IgD-negative memory B cell (primary cell): ENCODE measurements around the gene MBD4. TPM values are rescaled to one million over a fixed set of nuclear protein-coding genes. Genes with fewer than 3 reads are reported as not detected.
A peak's percentile ranks its signal among the peaks of the same experiment; 100 is the strongest.

Experiments
- H3K27ac Mint-ChIP-seq, 3 donors: one replicate each; pipeline ENCODE4 v1.8.0; 2020 to 2022; ENCODE audit warnings: mild to moderate bottlenecking in 3 of 3, mixed read lengths in 3 of 3, moderate library complexity in 1 of 3
- H3K27me3 Mint-ChIP-seq: one replicate; pipeline ENCODE4 v1.8.0; 2021; ENCODE audit warnings: mixed read lengths
- H3K36me3 Mint-ChIP-seq: one replicate; pipeline ENCODE4 v1.8.0; 2020; ENCODE audit warnings: mild to moderate bottlenecking, mixed read lengths
- H3K4me1 Mint-ChIP-seq, 3 donors: one replicate each; pipeline ENCODE4 v1.8.0; 2020 to 2022; ENCODE audit warnings: mixed read lengths in 3 of 3, mild to moderate bottlenecking in 1 of 3
- H3K4me3 Mint-ChIP-seq, 4 donors: one replicate each; pipeline ENCODE4 v1.8.0; 2020 to 2022; ENCODE audit warnings: mild to moderate bottlenecking in 4 of 4, mixed read lengths in 4 of 4, moderate library complexity in 3 of 4
- H3K9me3 Mint-ChIP-seq, 3 donors: one replicate each; pipeline ENCODE4 v1.8.0; 2020 to 2021; ENCODE audit warnings: mixed read lengths in 3 of 3, mild to moderate bottlenecking in 1 of 3
- polyA plus RNA-seq: library from polyadenylated mRNA; unstranded; fragments of 300-500 nt; fragmentation: Illumina TruSeq; gene quantifications from one replicate; pipeline ENCODE4 v1.2.3, GENCODE V29; 2021

The MBD4 gene
- polyA plus RNA-seq, 1 donor from 2014 or later = 123 TPM

DNA sequence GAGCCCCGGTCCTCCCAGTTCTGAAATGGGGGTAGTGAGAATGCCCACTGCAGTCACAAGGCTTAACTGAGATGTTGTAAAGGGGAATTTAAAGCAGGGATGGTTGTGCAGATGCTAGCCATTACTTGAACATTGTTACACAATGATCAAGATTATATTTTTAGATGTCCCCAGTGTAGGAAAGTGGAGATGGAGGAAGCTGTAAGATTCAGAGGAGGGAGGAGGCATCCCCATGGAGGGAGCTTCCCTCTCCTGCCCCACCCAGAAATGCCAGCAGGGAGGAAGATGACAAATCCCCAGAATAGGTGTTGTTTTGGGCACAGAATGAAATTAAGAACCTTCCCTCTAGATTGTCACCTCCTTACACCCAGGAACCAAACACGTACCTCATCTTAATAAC lies 57.4 kb downstream of the MBD4 start:
- Mint-ChIP-seq H3K27ac (no peak overlapping the region), H3K4me3 (peak overlapping the region in 1 of 4 donors; percentile 22), H3K27me3 (no peaks in the 10 kb centered on the region)

More for the DNA sequence above, 57.4 kb downstream of the MBD4 start:
- no peaks in the 10 kb centered on the region for H3K9me3 Mint-ChIP-seq
- H3K36me3 Mint-ChIP-seq = peaks cover 4% of the 10 kb centered on the region
- H3K4me1 Mint-ChIP-seq = peaks cover 0 to 5% (median 0%) of the 10 kb centered on the region in 3 donors

Other genes starting within 250 kb of the MBD4 start
- 52.9 TPM for gene COPG1, start 190.3 kb downstream of the MBD4 start, polyA plus RNA-seq
- 40.1 TPM for gene HMCES, start 161.1 kb downstream of the MBD4 start, polyA plus RNA-seq
- gene EFCAB12, start 11.3 kb downstream of the MBD4 start, polyA plus RNA-seq = 0.71 TPM
- gene IFT122, start 276 bp upstream of the MBD4 start, polyA plus RNA-seq = 4.5 TPM
- not detected for gene RHO, start 88.7 kb upstream of the MBD4 start, polyA plus RNA-seq
- gene H1-8, start 103.2 kb upstream of the MBD4 start, polyA plus RNA-seq = not detected
- 3.0 TPM for gene PLXND1, start 166.7 kb upstream of the MBD4 start, polyA plus RNA-seq